Keratinocyte (primary cell): ENCODE data around the gene ZCCHC13. TPM values are rescaled to one million over a fixed set of nuclear protein-coding genes. Genes with fewer than 3 reads are reported as not detected.

Experiments
- DNase-seq: peaks from one replicate; pipeline ENCODE4 v3.0.0-alpha.2; 2011; ENCODE audit warnings: low read depth, missing footprints, low spot score
- FAIRE-seq: peaks from 2 replicates; lab custom pipeline; 2011; peaks lifted over from hg19 to GRCh38; lab: Jason Lieb, UNC
- H2AFZ ChIP-seq: 2 replicates; pipeline ENCODE4 v1.6.0; 2012; ENCODE audit warnings: low read length, control low read depth, inconsistent platforms; ENCODE audit not compliant: control insufficient read depth
- H3K27ac ChIP-seq: 2 replicates; pipeline ENCODE4 v1.5.1; 2011; ENCODE audit warnings: low read length; ENCODE audit not compliant: control insufficient read depth, insufficient read depth
- H3K27me3 ChIP-seq: 3 replicates; pipeline ENCODE4 v1.6.0; 2011; ENCODE audit warnings: low read length; ENCODE audit not compliant: control insufficient read depth, insufficient read depth; ENCODE audit errors: extremely low read depth
- H3K36me3 ChIP-seq, 2 experiments: 2 replicates in 1 of 2; 3 replicates in 1 of 2; pipeline ENCODE4 v1.5.1; 2011; ENCODE audit warnings: low read length in 2 of 2, mild to moderate bottlenecking in 1 of 2; ENCODE audit not compliant: control insufficient read depth in 2 of 2, insufficient read depth in 2 of 2; ENCODE audit errors: extremely low read depth in 1 of 2
- H3K4me1 ChIP-seq: 3 replicates; pipeline ENCODE4 v1.5.1; 2011; ENCODE audit warnings: low read length; ENCODE audit not compliant: control insufficient read depth, insufficient read depth; ENCODE audit errors: extremely low read depth
- H3K4me2 ChIP-seq: 3 replicates; pipeline ENCODE4 v1.6.0; 2011; ENCODE audit warnings: low read depth, low read length; ENCODE audit not compliant: control insufficient read depth, insufficient read depth; ENCODE audit errors: extremely low read depth
- H3K4me3 ChIP-seq, 3 experiments: fragments of 200-600 bp in 1 of 3; sonication (generic) in 1 of 3; 2 replicates in 2 of 3; 3 replicates in 1 of 3; pipeline ENCODE4 v1.5.1; 2011 to 2016; ENCODE audit warnings: low read length in 3 of 3, mild to moderate bottlenecking in 3 of 3, control low read depth in 2 of 3, inconsistent platforms in 1 of 3, low read depth in 1 of 3, mixed read lengths in 1 of 3, mixed run types in 1 of 3, moderate library complexity in 1 of 3; ENCODE audit not compliant: control insufficient read depth in 2 of 3, insufficient read depth in 2 of 3; ENCODE audit errors: extremely low read depth in 1 of 3
- H3K79me2 ChIP-seq: 2 replicates; pipeline ENCODE4 v1.6.0; 2012; ENCODE audit warnings: low read length; ENCODE audit not compliant: control insufficient read depth, insufficient read depth
- H3K9ac ChIP-seq: 3 replicates; pipeline ENCODE4 v1.6.0; 2011; ENCODE audit warnings: low read length; ENCODE audit not compliant: control insufficient read depth, insufficient read depth; ENCODE audit errors: extremely low read depth
- H3K9me1 ChIP-seq: 3 replicates; pipeline ENCODE4 v1.6.0; 2011; ENCODE audit warnings: low read length; ENCODE audit not compliant: control insufficient read depth, insufficient read depth; ENCODE audit errors: extremely low read depth
- H3K9me3 ChIP-seq: 2 replicates; pipeline ENCODE4 v1.5.1; 2012; ENCODE audit warnings: low read depth, low read length; ENCODE audit not compliant: control insufficient read depth
- H4K20me1 ChIP-seq: 3 replicates; pipeline ENCODE4 v1.6.0; 2011; ENCODE audit warnings: low read length; ENCODE audit not compliant: control insufficient read depth, insufficient read depth; ENCODE audit errors: extremely low read depth
- CTCF ChIP-seq, 3 experiments: IDR thresholded peaks in 1 of 3; conservative IDR thresholded peaks in 1 of 3; optimal IDR thresholded peaks in 1 of 3; 2 replicates in 2 of 3; 3 replicates in 1 of 3; pipeline versions ENCODE3 to v1.5.1; 2011; ENCODE audit warnings: low read length in 3 of 3, mild to moderate bottlenecking in 3 of 3, moderate library complexity in 2 of 3, control low read depth in 1 of 3, inconsistent platforms in 1 of 3; ENCODE audit not compliant: insufficient read depth in 2 of 3; ENCODE audit errors: extremely low read depth in 1 of 3
- EZH2 ChIP-seq: IDR thresholded peaks from one replicate; pipeline ENCODE4 v1.6.1; 2012; ENCODE audit warnings: inconsistent platforms, mild to moderate bottlenecking, low read length, moderate library complexity
- dilution Hi-C: fragments of 300-500 bp; cut with MboI; formaldehyde crosslinking; loops from one replicate; pipeline ENCODE4 v1.7.0; 2020; ENCODE audit warnings: low sequenced_read_pairs; ENCODE audit not compliant: extremely low pct_ligation_motif_present
- polyA plus RNA-seq, 5 experiments: library from polyadenylated mRNA; depleted of rRNA in 3 of 5; stranded (reverse) in 3 of 5; stranded (forward) in 1 of 5; unstranded in 1 of 5; fragments of >200 nt; gene quantifications; 1 replicate in 1 of 5; 2 replicates in 3 of 5; 3 replicates in 1 of 5; pipeline versions ENCODE4 v1.2.1 to v1.2.3, GENCODE V29; 2011 to 2012; ENCODE audit warnings: missing spikeins in 2 of 5, low read depth in 1 of 5, low replicate concordance in 1 of 5

The ZCCHC13 gene
- polyA plus RNA-seq, 1 donor (not counting 4 experiments of a cell fraction or from before 2014, with no cell fraction given): not detected

DNA sequence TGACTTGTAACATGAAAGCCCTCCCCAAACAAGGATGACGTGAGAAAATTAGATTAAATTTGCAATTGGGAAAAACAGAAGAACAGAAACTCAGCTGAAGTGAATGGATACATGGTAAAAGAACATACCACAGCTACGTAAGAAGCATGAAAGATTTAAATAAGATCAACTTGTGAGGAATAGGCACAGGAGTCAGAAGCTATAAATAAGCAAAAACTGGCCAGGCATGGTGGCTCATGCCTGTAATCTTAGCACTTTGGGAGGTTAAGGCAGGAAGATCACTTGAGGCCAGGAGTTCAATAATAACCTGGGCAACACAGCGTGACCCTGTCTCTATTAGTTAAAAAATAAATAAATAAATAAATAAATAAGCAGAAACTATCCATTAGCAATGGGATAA lies 33.6 kb upstream of the ZCCHC13 start:
- Histone ChIP-seq H3K4me3 (no peak overlapping the region), H3K4me2 (no peak overlapping the region), H3K27ac (no peak overlapping the region), H3K36me3 (no peaks in the 10 kb centered on the region), H4K20me1 (no peaks in the 10 kb centered on the region), H3K9me1 (no peaks in the 10 kb centered on the region), H3K79me2 (no peaks in the 10 kb centered on the region), H3K9ac (no peak overlapping the region), H3K4me1 (no peaks in the 10 kb centered on the region), H3K27me3 (no peaks in the 10 kb centered on the region), H3K9me3 (no peaks in the 10 kb centered on the region), H2AFZ (no peak overlapping the region)
- FAIRE-seq: no peak
- no peak for TF ChIP-seq EZH2
- TF ChIP-seq CTCF (optimal IDR thresholded peaks at IDR 0.05 in 1 of 3, IDR thresholded peaks at IDR 0.05 in 1 of 3, conservative IDR thresholded peaks at IDR 0.05 in 1 of 3; ENCODE audit: extremely low read depth in 1 of 3, insufficient read depth in 2 of 3, low read length in 3 of 3): no peak
- DNase-seq: no peak
- dilution Hi-C loops: no loop called here

GRCh38 chrX:74272230-74272629 lies 31.8 kb upstream of the ZCCHC13 start:
- FAIRE-seq (no peak), DNase-seq (no peak)
- Histone ChIP-seq H3K4me1 (no peaks in the 10 kb centered on the region), H4K20me1 (no peaks in the 10 kb centered on the region), H3K27ac (no peak overlapping the region), H3K27me3 (no peaks in the 10 kb centered on the region), H3K9me1 (no peaks in the 10 kb centered on the region), H3K9ac (no peak overlapping the region), H3K36me3 (no peaks in the 10 kb centered on the region), H3K4me3 (no peak overlapping the region), H3K9me3 (no peaks in the 10 kb centered on the region), H3K79me2 (no peaks in the 10 kb centered on the region), H3K4me2 (no peak overlapping the region), H2AFZ (no peak overlapping the region)
- TF ChIP-seq EZH2: no peak
- no peak for TF ChIP-seq CTCF (optimal IDR thresholded peaks at IDR 0.05 in 1 of 3, IDR thresholded peaks at IDR 0.05 in 1 of 3, conservative IDR thresholded peaks at IDR 0.05 in 1 of 3; ENCODE audit: extremely low read depth in 1 of 3, insufficient read depth in 2 of 3, low read length in 3 of 3)
- dilution Hi-C loops: no loop called here
